Ureter (tissue), 1 donor: ENCODE results near the gene NOP53. TPM values are rescaled to one million over a fixed set of nuclear protein-coding genes. Genes with fewer than 3 reads are reported as not detected.
"Not testable (repeated sequence)": the region's sequence is repeated elsewhere in the genome, so short reads cannot be mapped to it uniquely, and the experiment has no call there.

Experiments
- DNase-seq: peaks from one replicate; pipeline ENCODE4 v3.0.0-alpha.2; 2020; ENCODE audit warnings: low spot score
- total RNA-seq: library from RNA; stranded (reverse); gene quantifications from one replicate; pipeline ENCODE4 v1.2.4, GENCODE V29; 2023
- donor health status: DM: yes; HTN: yes; CAD: no.

The NOP53 gene
- total RNA-seq, 1 donor from 2014 or later, result 450 TPM

DNA sequence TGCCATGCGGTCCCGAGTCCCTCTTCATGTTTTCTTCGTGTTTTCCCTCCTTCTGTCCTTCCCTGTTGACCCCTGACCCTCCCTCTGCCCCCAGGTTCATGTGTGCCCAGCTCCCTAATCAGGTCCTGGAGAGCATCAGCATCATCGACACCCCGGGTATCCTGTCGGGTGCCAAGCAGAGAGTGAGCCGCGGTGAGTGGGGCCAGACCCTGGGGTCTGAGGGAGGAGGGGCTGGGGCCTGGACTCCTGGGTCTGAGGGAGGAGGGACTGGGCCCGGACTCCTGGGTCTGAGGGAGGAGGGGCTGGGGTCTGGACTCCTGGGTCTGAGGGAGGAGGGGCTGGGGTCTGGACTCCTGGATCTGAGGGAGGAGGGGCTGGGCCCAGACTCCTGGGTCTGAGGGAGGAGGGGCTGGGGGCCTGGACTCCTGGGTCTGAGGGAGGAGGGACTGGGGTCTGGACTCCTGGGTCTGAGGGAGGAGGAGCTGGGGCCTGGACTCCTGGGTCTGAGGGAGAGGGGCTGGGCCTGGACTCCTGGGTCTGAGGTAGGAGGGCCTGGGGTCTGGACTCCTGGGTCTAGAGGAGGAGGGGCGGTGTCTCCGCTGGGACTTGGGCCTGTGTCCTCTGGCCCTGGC is 26.8 kb upstream of the NOP53 start:
- DNase-seq, result not testable (repeated sequence)

DNA sequence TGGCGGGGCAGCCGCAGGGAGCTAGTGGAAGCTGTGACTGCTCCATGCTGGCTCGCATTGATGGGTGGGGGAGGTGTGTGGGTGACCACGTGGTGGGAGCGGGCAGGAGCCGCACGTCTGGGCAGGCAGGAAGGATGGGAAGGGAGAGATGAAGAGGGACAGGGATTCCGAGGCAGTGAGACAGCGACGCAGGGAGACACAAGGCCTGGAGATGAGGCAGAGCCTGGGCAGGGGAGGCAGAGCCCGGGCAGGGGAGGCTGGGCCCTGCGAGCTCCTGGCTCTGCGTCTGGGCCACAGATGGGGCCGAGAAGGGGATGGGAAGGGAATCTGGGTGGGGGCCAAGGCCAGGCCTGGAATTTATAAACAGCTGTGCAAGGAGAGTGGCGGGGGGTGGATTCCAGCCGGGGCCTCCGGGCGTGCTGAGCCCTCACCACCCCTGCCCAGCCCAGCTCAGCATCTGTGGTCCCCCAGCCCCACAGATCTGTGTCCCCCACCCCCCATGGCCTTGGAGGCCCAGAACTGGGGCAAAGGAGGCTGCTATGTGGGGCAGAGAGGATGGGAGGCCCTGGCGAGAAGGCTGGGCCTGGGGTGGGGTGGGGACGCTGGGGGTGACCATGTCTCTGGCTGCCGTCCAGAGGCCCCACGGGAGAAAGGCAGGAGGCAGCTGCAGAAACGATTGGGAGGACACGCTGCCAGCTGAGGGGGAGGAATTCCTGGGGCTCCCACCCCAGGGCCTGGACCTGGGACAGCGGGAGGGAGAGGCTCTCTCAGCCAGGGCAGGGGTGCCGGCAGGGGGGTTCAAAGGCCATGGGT is 26.1 kb upstream of the NOP53 start:
- peak; percentile 88 for DNase-seq

DNA sequence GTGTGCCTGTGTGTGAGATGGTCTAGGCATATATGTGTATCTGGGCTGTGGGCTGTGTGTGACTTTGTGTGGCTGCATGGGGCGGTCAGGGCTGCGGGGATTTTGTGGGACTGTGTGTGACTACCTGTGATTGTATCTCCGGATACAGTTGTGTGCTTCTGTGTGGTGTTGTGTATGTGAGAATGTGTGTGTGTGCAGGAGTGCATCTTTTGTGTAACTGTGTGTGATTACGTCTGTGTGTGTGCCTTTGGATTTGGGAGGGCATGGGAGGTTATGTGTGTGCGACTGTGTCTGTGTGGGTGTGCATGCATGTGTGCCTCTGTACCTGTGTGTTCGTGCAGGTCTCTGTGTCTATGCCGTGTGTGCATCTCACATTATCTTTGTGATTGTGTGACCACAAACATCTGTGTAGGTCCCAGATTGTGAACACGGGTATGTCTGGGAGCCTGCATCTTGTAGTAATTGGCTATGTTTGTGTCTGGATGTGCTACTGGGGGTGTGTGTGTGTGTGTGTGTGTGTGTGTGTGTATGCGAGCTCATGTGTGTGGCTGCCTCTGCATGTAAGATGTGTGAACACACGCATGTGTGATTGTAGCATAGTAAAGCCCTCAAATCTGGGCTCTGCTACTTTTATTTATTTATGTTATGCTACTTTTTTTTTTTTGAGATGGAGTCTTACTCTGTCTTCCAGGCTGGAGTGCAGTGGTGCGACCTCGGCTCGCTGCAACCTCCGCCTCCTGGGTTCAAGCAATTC is 24.5 kb upstream of the NOP53 start:
- no peak for DNase-seq

DNA sequence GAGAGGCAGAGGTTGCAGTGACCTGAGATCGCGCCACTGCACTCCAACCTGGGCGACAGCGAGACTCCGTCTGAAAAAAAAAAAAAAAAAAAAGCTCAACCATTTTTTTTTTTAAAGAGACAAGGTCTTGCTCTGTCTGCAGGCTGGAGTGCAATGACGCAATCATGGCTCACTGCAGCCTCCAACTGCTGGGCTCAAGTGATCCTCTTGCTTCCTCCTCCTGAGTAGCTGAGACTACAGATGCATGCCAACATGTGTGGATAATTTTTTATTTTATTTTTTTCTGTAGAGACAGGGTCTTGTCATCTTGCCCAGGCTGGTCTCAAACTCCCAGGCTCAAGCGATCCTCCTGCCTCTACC is 21.8 kb upstream of the NOP53 start:
- DNase-seq, result no peak

GRCh38 chr19:47725759-47726401 is 19.5 kb upstream of the NOP53 start:
- peak; percentile 80 for DNase-seq

DNA sequence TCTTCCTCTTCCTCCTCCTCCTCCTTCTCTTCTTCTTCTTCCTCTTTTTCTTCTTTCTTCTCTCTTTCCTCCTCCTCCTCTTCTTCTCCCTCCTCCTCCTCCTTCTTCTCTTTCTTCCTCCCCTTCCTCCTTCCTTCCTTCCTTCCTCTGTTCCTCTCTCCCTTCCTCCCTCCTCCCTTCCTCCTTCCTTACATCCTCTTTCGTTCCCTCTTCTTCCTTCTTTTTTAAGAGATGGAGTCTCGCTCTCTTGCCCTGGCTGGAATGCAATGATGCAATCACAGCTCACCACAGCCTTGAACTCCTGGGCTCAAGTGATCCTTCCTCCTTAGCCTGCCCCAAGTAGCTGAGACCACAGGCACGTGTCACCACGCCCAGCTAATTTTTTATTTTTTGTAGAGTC is 18.9 kb upstream of the NOP53 start:
- no peak for DNase-seq

GRCh38 chr19:47728295-47728694 is 17.1 kb upstream of the NOP53 start:
- not testable (repeated sequence) for DNase-seq

DNA sequence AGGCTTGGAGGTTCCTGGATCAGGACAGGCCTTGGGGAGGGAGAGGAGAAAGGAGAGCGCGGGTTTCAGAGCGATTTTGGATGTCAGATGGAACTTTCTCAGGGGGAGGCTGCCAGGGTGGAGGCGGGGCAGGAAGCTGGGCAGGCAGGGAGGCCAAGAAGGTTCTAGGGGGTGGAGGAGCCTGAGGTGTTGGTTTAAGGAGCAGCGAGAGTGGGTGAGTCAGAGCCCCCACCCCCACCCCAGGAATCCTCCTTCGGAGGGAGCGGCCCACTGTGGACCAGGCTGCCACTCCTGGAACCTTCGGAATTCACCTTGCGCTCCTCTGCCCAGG is 15.9 kb upstream of the NOP53 start:
- peak; percentile 80 for DNase-seq

- peak; percentile 74 for DNase-seq
These were observed 15.4 kb upstream of the NOP53 start for GRCh38 chr19:47729799-47730520.

GRCh38 chr19:47730521-47730889 is 14.8 kb upstream of the NOP53 start:
- DNase-seq, result no peak

- no peak for DNase-seq
These were observed 14.4 kb upstream of the NOP53 start for GRCh38 chr19:47730910-47731309.

- DNase-seq, result no peak
These were observed 10.2 kb upstream of the NOP53 start for GRCh38 chr19:47735131-47735530.

DNA sequence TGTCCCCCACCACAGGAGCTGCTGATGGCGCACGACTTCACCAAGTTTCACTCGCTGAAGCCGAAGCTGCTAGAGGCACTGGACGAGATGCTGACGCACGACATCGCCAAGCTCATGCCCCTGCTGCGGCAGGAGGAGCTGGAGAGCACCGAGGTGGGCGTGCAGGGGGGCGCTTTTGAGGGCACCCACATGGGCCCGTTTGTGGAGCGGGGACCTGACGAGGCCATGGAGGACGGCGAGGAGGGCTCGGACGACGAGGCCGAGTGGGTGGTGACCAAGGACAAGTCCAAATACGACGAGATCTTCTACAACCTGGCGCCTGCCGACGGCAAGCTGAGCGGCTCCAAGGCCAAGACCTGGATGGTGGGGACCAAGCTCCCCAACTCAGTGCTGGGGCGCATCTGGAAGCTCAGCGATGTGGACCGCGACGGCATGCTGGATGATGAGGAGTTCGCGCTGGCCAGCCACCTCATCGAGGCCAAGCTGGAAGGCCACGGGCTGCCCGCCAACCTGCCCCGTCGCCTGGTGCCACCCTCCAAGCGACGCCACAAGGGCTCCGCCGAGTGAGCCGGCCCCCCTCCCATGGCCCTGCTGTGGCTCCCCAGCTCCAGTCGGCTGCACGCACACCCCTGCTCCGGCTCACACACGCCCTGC is 4.4 kb upstream of the NOP53 start:
- no peak for DNase-seq

DNA sequence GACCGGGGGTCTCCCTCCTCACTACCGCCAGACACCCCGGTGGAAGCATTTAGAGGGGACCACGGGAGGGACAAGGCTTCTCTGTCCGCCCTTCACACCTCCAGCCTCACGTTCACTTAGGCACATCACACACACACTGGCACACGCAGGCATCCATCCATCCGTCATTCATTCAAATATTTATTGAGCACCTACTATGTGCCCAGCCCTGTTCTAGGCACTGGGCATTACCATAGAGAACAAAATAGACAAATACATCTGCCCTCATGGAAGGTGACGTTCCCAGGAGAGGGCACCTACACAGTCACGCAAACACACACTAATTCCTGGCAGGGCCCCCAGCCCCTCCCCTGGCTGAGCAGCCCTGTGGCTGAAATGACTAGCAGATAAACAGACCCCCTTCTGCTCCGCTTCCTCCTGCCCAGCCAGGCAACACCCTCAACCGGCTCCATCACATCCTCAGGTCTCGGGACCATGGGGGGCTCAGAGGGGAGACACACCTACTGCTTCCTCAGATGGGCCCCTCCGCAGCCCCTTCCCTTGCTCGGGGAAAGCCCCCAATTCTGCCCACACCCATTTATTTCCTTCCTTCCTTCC is 3.7 kb upstream of the NOP53 start:
- DNase-seq, result no peak

DNA sequence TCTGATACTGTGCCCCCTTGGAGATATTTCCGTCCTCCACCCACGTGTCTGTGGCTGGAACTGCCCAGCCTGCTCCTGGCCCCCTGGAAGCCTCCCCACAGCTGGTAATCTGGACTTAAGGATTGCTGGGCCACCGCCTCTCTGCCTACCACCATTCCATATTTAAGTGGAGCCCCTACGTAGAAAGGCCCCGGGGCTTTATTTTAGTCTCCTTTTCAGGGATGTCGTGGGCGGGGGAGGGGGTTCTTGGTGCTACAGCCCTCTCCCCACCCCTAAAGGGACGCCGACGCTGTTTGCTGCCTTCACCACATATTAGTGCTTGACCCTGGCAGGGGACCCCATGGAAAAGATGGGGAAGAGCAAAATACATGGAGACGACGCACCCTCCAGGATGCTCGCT is 2.7 kb upstream of the NOP53 start:
- no peak for DNase-seq

DNA sequence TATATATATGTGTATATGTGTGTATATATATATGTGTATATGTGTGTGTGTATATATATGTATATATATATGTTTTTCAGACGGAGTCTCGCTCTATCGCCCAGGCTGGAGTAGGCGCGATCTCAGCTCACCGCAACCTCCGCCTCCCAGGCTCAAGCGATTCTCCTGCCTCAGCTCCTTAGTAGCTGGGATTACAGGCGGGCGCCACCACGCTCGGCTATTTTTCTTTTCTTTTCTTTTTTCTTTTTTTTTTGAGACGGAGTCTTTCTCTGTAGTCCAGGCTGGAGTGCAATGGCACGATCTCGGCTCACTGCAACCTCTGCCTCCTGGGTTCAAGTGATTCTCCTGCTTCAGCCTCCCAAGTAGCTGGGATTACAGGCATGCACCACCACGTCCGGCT is 783 bp downstream of the NOP53 start:
- DNase-seq, result not testable (repeated sequence)

GRCh38 chr19:47749326-47749725 is 4.0 kb downstream of the NOP53 start:
- DNase-seq, result no peak

DNA sequence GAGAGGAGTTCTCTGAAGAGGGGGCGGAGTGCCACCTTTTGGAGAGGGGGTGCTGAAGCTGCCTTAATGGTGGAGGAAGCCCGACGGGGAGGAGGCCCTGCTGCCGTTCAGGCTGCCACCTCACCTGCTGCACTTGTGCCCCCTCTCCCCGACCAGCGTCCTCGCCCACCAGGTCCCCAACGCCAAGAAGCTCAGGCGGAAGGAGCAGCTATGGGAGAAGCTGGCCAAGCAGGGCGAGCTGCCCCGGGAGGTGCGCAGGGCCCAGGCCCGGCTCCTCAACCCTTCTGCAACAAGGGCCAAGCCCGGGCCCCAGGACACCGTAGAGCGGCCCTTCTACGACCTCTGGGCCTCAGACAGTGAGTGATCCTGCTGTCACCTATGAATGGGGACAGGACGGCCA is 5.4 kb downstream of the NOP53 start:
- DNase-seq, result no peak

DNA sequence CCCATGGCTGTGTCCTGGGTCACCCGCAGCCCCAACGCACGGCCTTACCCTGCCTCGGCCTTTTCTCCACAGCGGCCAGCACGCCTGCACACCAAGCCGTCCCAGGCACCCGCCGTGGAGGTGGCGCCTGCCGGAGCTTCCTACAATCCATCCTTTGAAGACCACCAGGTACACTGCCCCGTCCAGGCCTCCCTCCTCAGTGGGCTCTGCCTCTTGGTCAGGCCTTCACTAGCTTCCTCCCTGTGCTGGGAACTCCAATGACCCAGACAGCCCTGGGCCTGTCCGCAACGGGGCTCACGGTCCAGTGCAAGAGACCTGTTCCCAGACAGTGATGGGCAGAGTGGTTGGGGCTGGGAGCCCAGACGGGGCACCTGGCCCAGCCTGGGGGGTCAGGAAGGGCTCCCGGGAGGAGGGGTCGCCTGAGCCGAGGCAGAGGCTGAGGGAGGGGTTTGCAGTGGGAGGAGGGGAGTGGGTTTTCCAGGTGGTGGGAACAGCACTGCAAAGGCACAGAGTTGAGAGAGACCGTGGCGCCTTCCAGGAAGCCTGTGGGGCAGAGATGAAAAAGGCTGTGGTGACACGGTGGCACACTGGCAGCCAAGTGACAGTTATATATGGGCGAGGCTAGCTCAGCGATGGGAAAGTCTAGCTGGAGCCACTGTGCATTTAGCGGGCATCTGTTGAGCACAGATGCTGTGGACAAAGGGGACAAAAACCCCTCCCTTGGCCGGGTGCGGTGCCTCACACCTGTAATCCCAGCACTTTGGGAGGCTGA is 7.3 kb downstream of the NOP53 start:
- no peak for DNase-seq
